Spleen (tissue), 11 donors: Measurements from ENCODE around the gene RBM17. TPM values are rescaled to one million over a fixed set of nuclear protein-coding genes. Genes with fewer than 3 reads are reported as not detected.
"Not testable (repeated sequence)": the region's sequence is repeated elsewhere in the genome, so short reads cannot be mapped to it uniquely, and the experiment has no call there.

Experiments
- DNase-seq: peaks from one replicate; pipeline ENCODE4 v3.0.0-alpha.2; 2020
- H3K27ac ChIP-seq, 8 donors: fragments of 200-600 bp; sonication (generic) in 7 of 8; 1 replicate in 4 of 8; 2 replicates in 4 of 8; pipeline versions ENCODE4 v1.5.0 to v1.8.0; 2016 to 2021; ENCODE audit warnings: inconsistent platforms in 4 of 8, mild to moderate bottlenecking in 4 of 8, moderate library complexity in 1 of 8
- H3K27me3 ChIP-seq, 7 donors: fragments of 200-600 bp; sonication (generic) in 6 of 7; replicated peaks in 1 of 7; 1 replicate in 4 of 7; 2 replicates in 3 of 7; pipeline versions ENCODE4 v1.5.0 to v1.8.0; 2016 to 2021; ENCODE audit warnings: inconsistent platforms in 3 of 7, mild to moderate bottlenecking in 1 of 7
- H3K36me3 ChIP-seq, 6 donors: fragments of 200-600 bp; sonication (generic) in 5 of 6; 1 replicate in 4 of 6; 2 replicates in 2 of 6; pipeline versions ENCODE4 v1.5.0 to v1.8.0; 2016 to 2021; ENCODE audit warnings: inconsistent platforms in 2 of 6
- H3K4me1 ChIP-seq, 6 donors: fragments of 200-600 bp; sonication (generic) in 5 of 6; 1 replicate in 3 of 6; 2 replicates in 3 of 6; pipeline versions ENCODE4 v1.5.0 to v1.8.0; 2016 to 2021; ENCODE audit warnings: inconsistent platforms in 3 of 6
- H3K4me3 ChIP-seq, 8 donors: fragments of 200-600 bp; sonication (generic) in 7 of 8; 1 replicate in 4 of 8; 2 replicates in 4 of 8; pipeline versions ENCODE4 v1.5.0 to v1.8.0; 2016 to 2021; ENCODE audit warnings: inconsistent platforms in 4 of 8, mild to moderate bottlenecking in 4 of 8, moderate library complexity in 2 of 8
- H3K9me3 ChIP-seq, 8 donors: fragments of 200-600 bp; sonication (generic) in 7 of 8; 1 replicate in 4 of 8; 2 replicates in 4 of 8; pipeline versions ENCODE4 v1.5.0 to v1.8.0; 2016 to 2021; ENCODE audit warnings: inconsistent platforms in 4 of 8
- CTCF ChIP-seq, 11 experiments: fragments of 200-600 bp in 7 of 11; fragments of 450-650 bp in 4 of 11; sonication (generic) in 4 of 11; IDR thresholded peaks in 8 of 11; conservative IDR thresholded peaks in 3 of 11; 1 replicate in 7 of 11; 2 replicates in 4 of 11; pipeline versions ENCODE4 v1.4.0 to v1.8.0; 2016 to 2021; ENCODE audit warnings: antibody characterized with exemption in 11 of 11, inconsistent platforms in 4 of 11, mild to moderate bottlenecking in 1 of 11
- POLR2A ChIP-seq, 3 donors: fragments of 450-650 bp; IDR thresholded peaks; one replicate each; pipeline ENCODE4 v1.5.1; 2017; ENCODE audit warnings: antibody characterized with exemption in 3 of 3, mild to moderate bottlenecking in 1 of 3
- POLR2AphosphoS5 ChIP-seq, 3 donors: sonication (generic); formaldehyde crosslinking; IDR thresholded peaks; one replicate each; pipeline ENCODE4 v1.5.1; 2017; ENCODE audit warnings: antibody characterized with exemption in 3 of 3
- WGBS, 5 donors: extraction: QIAGEN DNeasy Blood & Tissue Kit in 3 of 5; methylation state at CpG; one replicate each; pipeline versions ENCODE4 v1.1.5 to v1.1.7; 2013 to 2018; 5-methylcytosine and 5-hydroxymethylcytosine counted together
- intact Hi-C: fragments of 100-400 bp; cut with DNase I; formaldehyde crosslinking; loops from one replicate; pipeline ENCODE4 v1.15.0; 2023; ENCODE audit warnings: low total_unique reads
- polyA plus RNA-seq, 3 donors: library from polyadenylated mRNA; stranded (reverse); fragments of 200-250 nt; gene quantifications; one replicate each; pipeline ENCODE4 v1.2.1, GENCODE V29; 2013
- total RNA-seq, 7 donors: library from RNA; depleted of rRNA in 3 of 7; stranded (reverse); fragments of >200 nt in 3 of 7; fragmentation: NEBNext Ultra II Directional in 4 of 7; extraction: Animal tissue kit (Norgen Biotek cat#: 25700) in 4 of 7; gene quantifications; one replicate each; pipeline versions ENCODE4 v1.1.0 to v1.2.1, GENCODE V29; 2016 to 2021
- donor health status: healthy with polysubstance abuse.
- donor health status: DM: no; HTN: no; CAD: no; lungs with moderate emphysema.
- donor health status: DM: no; HTN: no; CAD: no.
- donor health status: Bipolar disorder and iron deficiency.
- donor health status: healthy.
- donor health status: DM: no; HTN: no; CAD: no.
- donor health status: DM: yes; HTN: yes; CAD: no.

The RBM17 gene
- total and polyA plus RNA-seq, 10 donors = 63.1 to 140 (median 111) TPM

GRCh38 chr10:6100370-6100769, 11.5 kb downstream of the RBM17 start:
- peaks cover 6 to 69% (median 24%) of the 10 kb centered on the region in 6 donors for H3K4me1 ChIP-seq
- 76 to 100% (median 83%) methylated on average over 1 of the region's 1 CpG for WGBS, 5 donors
- H3K27me3 ChIP-seq = no peaks in the 10 kb centered on the region
- peaks cover 0 to 88% (median 53%) of the 10 kb centered on the region in 6 donors for H3K36me3 ChIP-seq
- TF ChIP-seq CTCF (IDR thresholded peaks at IDR 0.05 in 8 of 11, conservative IDR thresholded peaks at IDR 0.05 in 3 of 11) (no peak), POLR2AphosphoS5 (IDR thresholded peaks at IDR 0.05) (no peak), POLR2A (IDR thresholded peaks at IDR 0.05) (no peak)
- no peak for DNase-seq
- H3K9me3 ChIP-seq = no peaks in the 10 kb centered on the region
- H3K4me3 ChIP-seq = no peak overlapping the region
- intact Hi-C loops = loop anchor here (10.0 kb wide), 1 partner anchor 104 kb away; the partner anchor contains the start of gene PFKFB3
- peak overlapping the region in 2 of 8 donors; percentile 2 to 75 for H3K27ac ChIP-seq

- Histone ChIP-seq H3K4me1 (peaks cover 1 to 63% (median 16%) of the 10 kb centered on the region in 6 donors), H3K4me3 (no peak overlapping the region), H3K36me3 (peaks cover 0 to 96% (median 61%) of the 10 kb centered on the region in 6 donors), H3K27me3 (no peaks in the 10 kb centered on the region), H3K9me3 (no peaks in the 10 kb centered on the region), H3K27ac (peak overlapping the region in 4 of 8 donors; percentile 2 to 75 (median 28))
- TF ChIP-seq POLR2A (IDR thresholded peaks at IDR 0.05) (no peak), CTCF (IDR thresholded peaks at IDR 0.05 in 8 of 11, conservative IDR thresholded peaks at IDR 0.05 in 3 of 11) (no peak), POLR2AphosphoS5 (IDR thresholded peaks at IDR 0.05) (peak in 2 of 3 donors; percentile 27 to 54)
- DNase-seq = no peak
- intact Hi-C loops = loop anchor here (10.0 kb wide), 1 partner anchor 104 kb away; the partner anchor contains the start of gene PFKFB3
- 77 to 86% (median 82%) methylated on average over 8 of the region's 8 CpGs for WGBS, 5 donors
Observed at GRCh38 chr10:6101181-6101580, 12.3 kb downstream of the RBM17 start.

- intact Hi-C loops = loop anchor here (10.0 kb wide), 1 partner anchor 103 kb away; the partner anchor contains the start of gene PFKFB3
- Histone ChIP-seq H3K4me3 (no peak overlapping the region), H3K4me1 (peaks cover 0 to 53% (median 10%) of the 10 kb centered on the region in 6 donors), H3K9me3 (no peaks in the 10 kb centered on the region), H3K27me3 (no peaks in the 10 kb centered on the region), H3K36me3 (peaks cover 0 to 100% (median 66%) of the 10 kb centered on the region in 6 donors), H3K27ac (peak overlapping the region in 2 of 8 donors; percentile 2 to 75)
- 88 to 96% (median 93%) methylated on average over 8 of the region's 8 CpGs for WGBS, 5 donors
- TF ChIP-seq POLR2A (IDR thresholded peaks at IDR 0.05) (no peak), POLR2AphosphoS5 (IDR thresholded peaks at IDR 0.05) (no peak), CTCF (IDR thresholded peaks at IDR 0.05 in 8 of 11, conservative IDR thresholded peaks at IDR 0.05 in 3 of 11) (no peak)
- no peak for DNase-seq
Observed at GRCh38 chr10:6102128-6102527, 13.3 kb downstream of the RBM17 start.

- peaks cover 0 to 48% (median 8%) of the 10 kb centered on the region in 6 donors for H3K4me1 ChIP-seq
- H3K36me3 ChIP-seq = peaks cover 0 to 100% (median 70%) of the 10 kb centered on the region in 6 donors
- no peaks in the 10 kb centered on the region for H3K9me3 ChIP-seq
- H3K4me3 ChIP-seq = no peak overlapping the region
- intact Hi-C loops = loop anchor here (10.0 kb wide), 1 partner anchor 101 kb away; the partner anchor contains the start of gene PFKFB3
- TF ChIP-seq POLR2AphosphoS5 (IDR thresholded peaks at IDR 0.05) (no peak), CTCF (IDR thresholded peaks at IDR 0.05 in 8 of 11, conservative IDR thresholded peaks at IDR 0.05 in 3 of 11) (no peak)
- no peaks in the 10 kb centered on the region for H3K27me3 ChIP-seq
- H3K27ac ChIP-seq = peak overlapping the region in 7 of 8 donors; percentile 24 to 75 (median 46)
- DNase-seq = no peak
- 71 to 78% (median 74%) methylated on average over 8 of the region's 8 CpGs for WGBS, 5 donors
Observed at GRCh38 chr10:6103591-6103990, 14.8 kb downstream of the RBM17 start.

- not testable (repeated sequence) for H3K27ac ChIP-seq, H3K9me3 ChIP-seq, DNase-seq, H3K4me3 ChIP-seq, H3K27me3 ChIP-seq
- peaks cover 2 to 100% (median 79%) of the 10 kb centered on the region in 6 donors for H3K36me3 ChIP-seq
- WGBS, 5 donors = 78 to 94% (median 87%) methylated on average over 3 of the region's 3 CpGs
- H3K4me1 ChIP-seq = peaks cover 5 to 46% (median 15%) of the 10 kb centered on the region in 6 donors
- intact Hi-C loops = loop anchor here (5.0 to 10.0 kb wide), 3 partner anchors 45 to 295 kb away; partner anchors contain the start of gene PFKFB3
Observed at GRCh38 chr10:6107616-6108015, 18.8 kb downstream of the RBM17 start.
